ENCODE measurements around the gene RNF31.

Gene RNF31

DNA sequence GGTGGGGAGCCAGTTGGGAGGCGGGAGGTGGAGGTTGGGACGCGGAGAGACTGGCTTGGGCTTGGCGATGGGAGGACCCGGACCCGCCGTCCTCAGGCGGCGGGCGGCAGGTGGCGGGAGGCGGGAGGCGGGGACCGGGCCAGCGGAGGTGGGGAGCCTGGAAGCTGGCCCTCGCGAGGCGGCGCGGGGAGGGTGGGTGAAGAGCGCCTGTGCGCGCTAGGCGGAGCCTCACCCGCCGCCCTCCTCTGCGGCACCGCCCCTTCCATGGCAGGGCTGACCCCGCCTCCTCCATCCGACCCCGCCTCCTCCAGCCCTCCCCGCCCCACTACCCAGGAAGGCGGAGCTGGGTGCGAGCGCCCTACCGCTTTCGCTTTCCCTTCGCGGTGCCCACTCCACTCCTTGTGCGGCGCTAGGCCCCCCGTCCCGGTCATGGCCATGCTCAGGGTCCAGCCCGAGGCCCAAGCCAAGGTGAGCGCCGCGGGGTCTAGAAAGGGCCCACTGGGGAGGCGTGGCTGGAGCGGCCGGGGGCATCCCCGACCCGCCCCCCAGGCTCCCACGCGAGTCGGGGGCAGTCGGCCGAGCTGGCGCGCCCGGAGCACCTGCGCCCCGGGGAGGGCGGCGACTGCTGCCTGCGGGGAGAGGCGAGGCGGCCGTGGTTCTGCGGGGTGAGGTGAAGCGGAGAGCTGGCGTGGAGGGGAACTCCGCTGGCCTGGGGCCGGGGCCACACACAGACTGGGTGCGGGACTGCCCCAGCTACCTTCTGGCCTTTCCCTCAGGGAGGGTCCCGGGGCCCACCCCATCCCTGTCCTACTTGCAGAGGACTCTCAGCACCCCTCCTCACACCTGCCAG lies 11.2 kb upstream of the RNF31 start, which contains the start of gene PSME1:
Gene PSME1, plus strand, starts transcription at position 361 of the 850 bp plus-strand sequence. Its CDS starts 69 bp downstream, at position 430.
- Histone ChIP-seq H2AK5ac (ENCODE audit: low read depth, low read length) (peak within 1 kb of the TSS; percentile 79), H3K36me3 (replicated peaks in 1 of 2; ENCODE audit: control insufficient read depth in 2 of 2, insufficient read depth in 2 of 2, low read length in 2 of 2) (peaks cover 19 to 32% of the 10 kb centered on the region in 2 donors), H2BK12ac (ENCODE audit: low read length) (no peak within 1 kb of the TSS), H3K4me3 (ENCODE audit: low read length in 2 of 2) (peak within 1 kb of the TSS; percentile 87 to 94), H3K14ac (ENCODE audit: low read length) (peak within 1 kb of the TSS; percentile 98), H3K4me2 (ENCODE audit: insufficient read depth, low read length, poor library complexity, severe bottlenecking) (peak within 1 kb of the TSS; percentile 90), H4K8ac (ENCODE audit: low read depth, low read length) (peak within 1 kb of the TSS; percentile 93), H2BK5ac (ENCODE audit: low read length) (peak within 1 kb of the TSS; percentile 73), H3K18ac (ENCODE audit: low read length) (peak within 1 kb of the TSS; percentile 100), H2AFZ (ENCODE audit: low read length) (peak within 1 kb of the TSS; percentile 95), H4K91ac (ENCODE audit: low read depth, low read length, poor library complexity) (peak within 1 kb of the TSS; percentile 90), H3K9ac (ENCODE audit: low read depth, low read length, poor library complexity) (peak within 1 kb of the TSS; percentile 96), H3K79me1 (ENCODE audit: low read depth, low read length) (peaks cover 5% of the 10 kb centered on the region), H3K23ac (ENCODE audit: low read depth, low read length, poor library complexity) (peak within 1 kb of the TSS; percentile 75), H3K27me3 (ENCODE audit: control insufficient read depth in 3 of 3, insufficient read depth in 3 of 3, low read depth in 1 of 3, low read length in 3 of 3) (no peaks in the 10 kb centered on the region), H3K4me1 (ENCODE audit: control insufficient read depth in 2 of 2, insufficient read depth in 1 of 2, low read depth in 1 of 2, low read length in 2 of 2) (peaks cover 11 to 12% of the 10 kb centered on the region in 2 donors), H3K27ac (replicated peaks; ENCODE audit: low read length) (no peak within 1 kb of the TSS), H3K9me3 (replicated peaks in 1 of 2; ENCODE audit: control insufficient read depth in 2 of 2, insufficient read depth in 1 of 2, low read depth in 1 of 2, low read length in 2 of 2) (no peaks in the 10 kb centered on the region), H2BK15ac (ENCODE audit: low read length) (peak within 1 kb of the TSS; percentile 83), H3K4ac (ENCODE audit: low read length) (no peak within 1 kb of the TSS), H2BK120ac (ENCODE audit: low read depth, low read length) (no peak within 1 kb of the TSS)
- peak; percentile 85 for DNase-seq (ENCODE audit: low spot score)
- no CpG with 5 or more reads among the region's 75 CpGs for WGBS, 2 donors (ENCODE audit: extremely low coverage in 2 of 2, insufficient read length in 2 of 2, insufficient replicate concordance in 1 of 2)

DNA sequence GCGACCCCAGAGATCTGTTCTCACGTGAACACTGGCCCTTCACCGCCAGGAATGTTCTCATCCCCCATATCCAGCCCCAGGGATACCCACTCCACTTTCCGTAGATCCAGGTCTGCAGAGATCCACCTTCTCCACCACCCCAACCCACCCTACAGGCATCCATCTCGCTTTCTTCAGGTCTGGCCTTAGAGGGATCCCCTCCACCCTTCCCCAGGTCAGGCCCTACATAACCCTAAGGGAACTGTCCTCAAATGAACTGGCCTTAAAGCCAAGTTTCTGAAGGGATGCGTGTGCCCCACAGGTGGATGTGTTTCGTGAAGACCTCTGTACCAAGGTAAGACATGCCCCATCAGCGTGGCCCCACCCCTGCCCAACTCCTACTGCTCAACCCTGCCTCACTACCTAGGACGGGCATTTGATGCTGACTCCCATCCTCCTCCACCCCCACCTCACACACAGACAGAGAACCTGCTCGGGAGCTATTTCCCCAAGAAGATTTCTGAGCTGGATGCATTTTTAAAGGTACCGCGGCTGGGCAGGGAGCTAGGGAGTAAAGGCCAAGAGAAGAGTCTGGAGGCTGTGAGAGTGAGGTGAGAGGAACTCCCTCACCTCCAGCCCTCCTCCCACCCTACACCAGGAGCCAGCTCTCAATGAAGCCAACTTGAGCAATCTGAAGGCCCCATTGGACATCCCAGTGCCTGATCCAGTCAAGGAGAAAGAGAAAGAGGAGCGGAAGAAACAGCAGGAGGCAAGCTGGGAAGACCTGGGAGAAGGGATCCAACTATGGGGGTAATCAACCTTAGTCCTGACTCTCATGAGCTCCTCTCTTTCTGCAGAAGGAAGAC lies 10.4 kb upstream of the RNF31 start:
- Histone ChIP-seq H3K4me2 (ENCODE audit: insufficient read depth, low read length, poor library complexity, severe bottlenecking) (peak overlapping the region; percentile 90), H2BK5ac (ENCODE audit: low read length) (peak overlapping the region; percentile 73), H3K4ac (ENCODE audit: low read length) (no peak overlapping the region), H4K8ac (ENCODE audit: low read depth, low read length) (no peak overlapping the region), H2BK12ac (ENCODE audit: low read length) (no peak overlapping the region), H3K27me3 (ENCODE audit: control insufficient read depth in 3 of 3, insufficient read depth in 3 of 3, low read depth in 1 of 3, low read length in 3 of 3) (no peaks in the 10 kb centered on the region), H3K27ac (replicated peaks; ENCODE audit: low read length) (no peak overlapping the region), H2AK5ac (ENCODE audit: low read depth, low read length) (peak overlapping the region; percentile 79), H3K18ac (ENCODE audit: low read length) (peak overlapping the region; percentile 100), H2BK15ac (ENCODE audit: low read length) (no peak overlapping the region), H2BK120ac (ENCODE audit: low read depth, low read length) (no peak overlapping the region), H3K9me3 (replicated peaks in 1 of 2; ENCODE audit: control insufficient read depth in 2 of 2, insufficient read depth in 1 of 2, low read depth in 1 of 2, low read length in 2 of 2) (no peaks in the 10 kb centered on the region), H3K4me1 (ENCODE audit: control insufficient read depth in 2 of 2, insufficient read depth in 1 of 2, low read depth in 1 of 2, low read length in 2 of 2) (peaks cover 11 to 12% of the 10 kb centered on the region in 2 donors), H3K23ac (ENCODE audit: low read depth, low read length, poor library complexity) (peak overlapping the region; percentile 75), H3K79me1 (ENCODE audit: low read depth, low read length) (peaks cover 7% of the 10 kb centered on the region), H2AFZ (ENCODE audit: low read length) (peak overlapping the region; percentile 95), H3K9ac (ENCODE audit: low read depth, low read length, poor library complexity) (peak overlapping the region; percentile 96), H3K4me3 (ENCODE audit: low read length in 2 of 2) (peak overlapping the region; percentile 87 to 94), H3K36me3 (replicated peaks in 1 of 2; ENCODE audit: control insufficient read depth in 2 of 2, insufficient read depth in 2 of 2, low read length in 2 of 2) (peaks cover 19 to 32% of the 10 kb centered on the region in 2 donors), H3K14ac (ENCODE audit: low read length) (no peak overlapping the region), H4K91ac (ENCODE audit: low read depth, low read length, poor library complexity) (no peak overlapping the region)
- no peak for DNase-seq (ENCODE audit: low spot score)
- WGBS, 2 donors (ENCODE audit: extremely low coverage in 2 of 2, insufficient read length in 2 of 2, insufficient replicate concordance in 1 of 2), result no CpG with 5 or more reads among the region's 13 CpGs

DNA sequence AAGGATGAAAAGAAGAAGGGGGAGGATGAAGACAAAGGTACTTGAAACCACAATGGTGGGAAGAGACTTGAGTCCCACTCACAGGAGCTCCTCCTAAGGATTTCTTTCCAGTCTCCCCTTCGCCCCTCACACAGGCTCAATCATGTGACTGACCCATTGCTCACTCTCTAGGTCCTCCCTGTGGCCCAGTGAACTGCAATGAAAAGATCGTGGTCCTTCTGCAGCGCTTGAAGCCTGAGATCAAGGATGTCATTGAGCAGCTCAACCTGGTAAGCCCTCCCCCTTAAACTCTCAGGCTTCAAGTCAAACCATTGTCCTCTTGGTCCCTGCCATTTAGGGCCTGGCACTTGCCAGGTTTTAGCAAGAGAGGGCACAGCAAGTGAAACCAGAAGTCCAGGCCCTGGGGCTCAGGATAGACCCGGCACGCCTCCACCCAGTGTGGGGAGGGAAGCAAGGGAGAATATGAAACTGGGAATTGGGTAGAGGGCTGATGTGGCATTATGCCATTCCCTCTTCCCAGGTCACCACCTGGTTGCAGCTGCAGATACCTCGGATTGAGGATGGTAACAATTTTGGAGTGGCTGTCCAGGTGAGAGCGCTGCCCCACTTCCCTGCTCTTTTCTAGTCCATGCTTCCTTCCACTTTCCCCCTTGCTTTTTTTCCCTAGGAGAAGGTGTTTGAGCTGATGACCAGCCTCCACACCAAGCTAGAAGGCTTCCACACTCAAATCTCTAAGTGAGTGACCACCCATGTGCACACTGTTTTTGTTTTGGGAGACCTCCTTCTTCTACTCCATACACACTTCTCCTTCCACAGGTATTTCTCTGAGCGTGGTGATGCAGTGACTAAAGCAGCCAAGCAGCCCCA lies 9.5 kb upstream of the RNF31 start:
- Histone ChIP-seq H4K91ac (ENCODE audit: low read depth, low read length, poor library complexity) (no peak overlapping the region), H2BK5ac (ENCODE audit: low read length) (no peak overlapping the region), H3K4me1 (ENCODE audit: control insufficient read depth in 2 of 2, insufficient read depth in 1 of 2, low read depth in 1 of 2, low read length in 2 of 2) (peaks cover 12 to 14% of the 10 kb centered on the region in 2 donors), H3K9ac (ENCODE audit: low read depth, low read length, poor library complexity) (no peak overlapping the region), H3K27ac (replicated peaks; ENCODE audit: low read length) (no peak overlapping the region), H3K4me2 (ENCODE audit: insufficient read depth, low read length, poor library complexity, severe bottlenecking) (no peak overlapping the region), H2BK12ac (ENCODE audit: low read length) (no peak overlapping the region), H3K4ac (ENCODE audit: low read length) (no peak overlapping the region), H3K79me1 (ENCODE audit: low read depth, low read length) (peaks cover 7% of the 10 kb centered on the region), H2AFZ (ENCODE audit: low read length) (no peak overlapping the region), H2BK15ac (ENCODE audit: low read length) (no peak overlapping the region), H3K14ac (ENCODE audit: low read length) (no peak overlapping the region), H4K8ac (ENCODE audit: low read depth, low read length) (no peak overlapping the region), H2BK120ac (ENCODE audit: low read depth, low read length) (no peak overlapping the region), H2AK5ac (ENCODE audit: low read depth, low read length) (no peak overlapping the region), H3K4me3 (ENCODE audit: low read length in 2 of 2) (peak overlapping the region in 1 of 2 donors; percentile 87), H3K9me3 (replicated peaks in 1 of 2; ENCODE audit: control insufficient read depth in 2 of 2, insufficient read depth in 1 of 2, low read depth in 1 of 2, low read length in 2 of 2) (no peaks in the 10 kb centered on the region), H3K18ac (ENCODE audit: low read length) (no peak overlapping the region), H3K27me3 (ENCODE audit: control insufficient read depth in 3 of 3, insufficient read depth in 3 of 3, low read depth in 1 of 3, low read length in 3 of 3) (no peaks in the 10 kb centered on the region), H3K23ac (ENCODE audit: low read depth, low read length, poor library complexity) (peak overlapping the region; percentile 85), H3K36me3 (replicated peaks in 1 of 2; ENCODE audit: control insufficient read depth in 2 of 2, insufficient read depth in 2 of 2, low read length in 2 of 2) (peaks cover 20 to 35% of the 10 kb centered on the region in 2 donors)
- DNase-seq (ENCODE audit: low spot score), result no peak
- WGBS, 2 donors (ENCODE audit: extremely low coverage in 2 of 2, insufficient read length in 2 of 2, insufficient replicate concordance in 1 of 2), result no CpG with 5 or more reads among the region's 8 CpGs

Data from neuronal stem cell (in vitro differentiated cells).